ENCODE results near the gene TDRD9. TPM values are rescaled to one million over a fixed set of nuclear protein-coding genes. Genes with fewer than 3 reads are reported as not detected.

TDRD9 gene
- under 1 TPM in 1 of 2 donors, not detected in 1; 0.95 TPM for total RNA-seq

DNA sequence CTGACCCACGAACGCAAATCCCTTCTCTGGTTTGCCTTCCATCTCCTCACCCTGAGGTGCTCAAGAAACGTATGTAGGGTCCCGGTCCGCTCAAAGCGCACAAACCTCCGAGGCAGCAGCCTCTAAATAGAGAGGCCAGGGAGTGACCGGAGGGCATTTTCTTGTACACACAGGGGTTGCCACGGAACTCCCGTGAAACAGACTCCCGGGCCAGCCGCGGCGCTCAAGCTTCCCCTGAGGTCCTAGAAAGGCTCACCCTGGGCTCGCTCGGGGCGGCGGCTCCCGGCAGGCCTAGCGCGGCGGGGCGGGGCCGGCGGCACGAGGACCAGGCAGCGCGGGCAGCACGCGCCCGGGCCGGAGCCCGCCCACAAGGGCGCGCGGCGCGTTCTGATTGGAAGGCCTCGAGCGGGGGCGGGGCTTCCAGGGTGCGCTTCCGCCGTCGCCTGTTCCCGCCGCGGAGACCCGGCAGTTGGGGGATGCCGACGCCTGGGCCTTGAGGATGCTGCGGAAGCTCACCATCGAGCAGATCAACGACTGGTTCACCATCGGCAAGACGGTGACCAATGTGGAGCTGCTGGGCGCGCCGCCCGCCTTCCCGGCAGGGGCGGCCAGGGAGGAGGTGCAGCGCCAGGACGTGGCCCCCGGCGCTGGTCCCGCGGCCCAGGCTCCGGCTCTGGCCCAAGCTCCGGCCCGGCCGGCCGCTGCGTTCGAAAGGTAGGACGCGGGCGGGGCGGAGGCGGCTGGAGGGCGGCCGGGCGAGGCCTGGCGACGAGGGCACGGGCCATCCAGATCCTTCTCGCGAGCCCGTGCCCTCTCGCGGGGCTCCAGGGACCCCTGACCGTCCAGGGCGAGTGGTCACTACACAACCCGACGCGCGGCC, at the start of gene TDRD9:
Gene TDRD9 (plus strand): TSS at position 446 of the 880 bp plus-strand sequence. CDS start 54 bp downstream, at position 500.
- no peak within 1 kb of the TSS for H3K4me3 Mint-ChIP-seq
- ATAC-seq (replicated peaks): no peak

DNA sequence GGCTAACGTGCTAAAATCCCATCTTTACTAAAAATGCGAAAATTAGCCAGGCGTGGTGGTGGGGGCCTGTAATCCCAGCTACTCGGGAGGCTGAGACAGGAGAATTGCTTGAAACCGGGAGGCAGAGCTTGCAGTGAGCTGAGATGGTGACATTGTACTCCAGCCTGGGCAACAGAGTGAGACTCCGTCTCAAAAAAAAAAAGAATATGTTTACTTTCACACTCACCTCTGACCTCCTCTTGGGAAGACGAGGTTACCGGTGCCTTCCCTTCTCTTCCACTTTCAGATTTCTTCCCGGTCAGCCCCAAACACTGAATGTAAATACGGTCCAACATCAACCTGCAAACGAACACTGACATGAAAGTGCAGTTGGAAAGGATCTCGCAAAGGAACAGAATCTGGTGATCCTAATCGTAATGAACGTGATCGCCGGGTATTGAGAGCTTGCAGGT, 49.1 kb upstream of the TDRD9 start:
- no peak for ATAC-seq (replicated peaks)
- Mint-ChIP-seq H3K27ac (no peak overlapping the region), H3K4me3 (peak overlapping the region; percentile 59), H3K27me3 (no peaks in the 10 kb centered on the region), H3K4me1 (peaks cover 9% of the 10 kb centered on the region), H3K36me3 (ENCODE audit: low read depth) (no peaks in the 10 kb centered on the region), H3K9me3 (no peaks in the 10 kb centered on the region)

More for the DNA sequence above, at the start of gene TDRD9:
- Mint-ChIP-seq H3K9me3 (no peaks in the 10 kb centered on the region), H3K27me3 (peaks cover 4% of the 10 kb centered on the region), H3K27ac (no peak within 1 kb of the TSS), H3K4me1 (no peaks in the 10 kb centered on the region), H3K36me3 (ENCODE audit: low read depth) (no peaks in the 10 kb centered on the region)

- peak overlapping the region; percentile 59 for H3K4me3 Mint-ChIP-seq
- no peaks in the 10 kb centered on the region for H3K27me3 Mint-ChIP-seq
- H3K27ac Mint-ChIP-seq: no peak overlapping the region
- no peaks in the 10 kb centered on the region for H3K9me3 Mint-ChIP-seq
- no peaks in the 10 kb centered on the region for H3K36me3 Mint-ChIP-seq (ENCODE audit: low read depth)
- H3K4me1 Mint-ChIP-seq: peaks cover 8% of the 10 kb centered on the region
- ATAC-seq (replicated peaks): peak; percentile 55
Observed at GRCh38 chr14:103879570-103880347, 48.5 kb upstream of the TDRD9 start.

GRCh38 chr14:103880348-103881267, 47.6 kb upstream of the TDRD9 start:
- Mint-ChIP-seq H3K4me1 (peaks cover 4% of the 10 kb centered on the region), H3K9me3 (no peaks in the 10 kb centered on the region), H3K36me3 (ENCODE audit: low read depth) (no peaks in the 10 kb centered on the region), H3K4me3 (peak overlapping the region; percentile 59), H3K27me3 (no peaks in the 10 kb centered on the region), H3K27ac (no peak overlapping the region)
- no peak for ATAC-seq (replicated peaks)

- Mint-ChIP-seq H3K4me3 (peak overlapping the region; percentile 59), H3K36me3 (ENCODE audit: low read depth) (no peaks in the 10 kb centered on the region), H3K27me3 (no peaks in the 10 kb centered on the region), H3K4me1 (peaks cover 4% of the 10 kb centered on the region), H3K9me3 (no peaks in the 10 kb centered on the region), H3K27ac (no peak overlapping the region)
- ATAC-seq (replicated peaks): no peak
Observed at GRCh38 chr14:103881268-103882201, 46.7 kb upstream of the TDRD9 start.

DNA sequence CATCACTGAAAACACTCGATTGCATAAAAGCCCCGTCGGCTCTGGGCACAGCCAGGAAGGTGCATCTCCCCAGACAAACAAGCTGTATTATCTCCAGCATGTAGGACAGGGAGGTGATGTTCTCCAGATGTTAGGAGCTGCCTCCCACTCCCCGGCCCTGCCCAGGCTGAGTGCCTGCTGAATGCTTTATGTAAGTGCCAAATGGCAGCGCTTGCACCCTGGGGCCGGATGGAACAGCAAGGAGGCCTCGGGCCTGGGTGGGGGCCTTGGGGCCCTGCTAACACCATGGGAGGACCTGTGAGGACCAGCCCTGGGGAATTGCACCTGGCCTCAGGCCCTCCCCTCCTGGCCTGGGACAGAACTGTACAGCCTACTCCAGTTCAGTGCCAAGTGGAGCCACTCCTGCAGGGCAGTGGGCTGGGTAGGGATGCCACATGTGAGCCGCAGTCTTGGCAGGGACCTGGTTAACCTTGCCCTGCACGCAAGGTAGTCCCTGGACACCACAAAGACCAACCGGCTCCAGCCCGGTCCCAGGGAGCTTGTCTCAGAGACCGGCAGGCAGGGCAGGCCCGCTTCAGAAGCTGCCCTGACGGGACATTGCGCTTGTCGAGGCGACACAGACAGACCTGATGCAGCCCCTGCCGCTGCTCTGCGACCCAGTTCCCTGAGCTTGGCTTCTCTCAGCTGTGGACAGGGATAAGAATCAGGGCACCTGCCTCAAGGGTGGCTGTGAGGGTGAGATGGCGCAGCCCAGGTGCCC, 45.6 kb upstream of the TDRD9 start:
- no peak for ATAC-seq (replicated peaks)
- Mint-ChIP-seq H3K36me3 (ENCODE audit: low read depth) (no peaks in the 10 kb centered on the region), H3K4me1 (peaks cover 4% of the 10 kb centered on the region), H3K9me3 (no peaks in the 10 kb centered on the region), H3K4me3 (no peak overlapping the region), H3K27me3 (no peaks in the 10 kb centered on the region), H3K27ac (no peak overlapping the region)

DNA sequence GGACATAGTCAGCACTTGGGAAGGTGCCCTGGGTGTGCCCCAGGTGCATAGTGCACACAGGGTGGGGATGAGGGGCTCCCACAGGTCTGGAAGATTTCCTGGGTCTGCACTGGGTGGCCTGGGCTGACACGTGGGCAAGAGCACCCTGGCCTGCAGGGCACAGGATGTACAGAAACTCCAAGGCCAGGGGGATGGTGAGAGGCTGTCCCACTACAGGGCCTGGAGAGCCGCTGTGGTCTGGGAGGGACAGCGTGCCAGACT, 45.1 kb upstream of the TDRD9 start:
- Mint-ChIP-seq H3K36me3 (ENCODE audit: low read depth) (no peaks in the 10 kb centered on the region), H3K9me3 (no peaks in the 10 kb centered on the region), H3K27ac (no peak overlapping the region), H3K4me3 (no peak overlapping the region), H3K27me3 (no peaks in the 10 kb centered on the region), H3K4me1 (peaks cover 4% of the 10 kb centered on the region)
- ATAC-seq (replicated peaks): no peak

DNA sequence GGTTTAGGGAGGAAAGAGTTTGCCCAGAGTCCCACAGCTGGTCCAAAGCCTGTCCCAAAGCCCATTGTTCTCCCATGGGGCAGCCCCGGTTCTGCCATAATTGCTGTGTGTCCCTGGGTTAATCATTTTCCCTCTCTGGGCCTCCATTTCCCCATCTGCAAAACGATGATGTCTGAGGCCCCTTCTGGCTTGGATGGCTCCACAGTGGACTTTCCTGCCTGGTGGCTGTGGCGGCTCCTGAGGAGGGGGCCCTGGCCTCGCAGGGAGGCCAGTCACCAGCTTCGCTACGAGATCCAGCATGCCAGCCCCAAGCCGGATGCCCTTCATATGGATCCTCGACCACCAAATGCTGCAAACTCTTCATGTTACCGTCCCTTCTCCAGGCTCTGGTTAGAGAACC, 43.4 kb upstream of the TDRD9 start:
- no peaks in the 10 kb centered on the region for H3K9me3 Mint-ChIP-seq
- no peaks in the 10 kb centered on the region for H3K36me3 Mint-ChIP-seq (ENCODE audit: low read depth)
- no peak overlapping the region for H3K27ac Mint-ChIP-seq
- peaks cover 4% of the 10 kb centered on the region for H3K4me1 Mint-ChIP-seq
- no peak overlapping the region for H3K4me3 Mint-ChIP-seq
- no peaks in the 10 kb centered on the region for H3K27me3 Mint-ChIP-seq
- ATAC-seq (replicated peaks): no peak

DNA sequence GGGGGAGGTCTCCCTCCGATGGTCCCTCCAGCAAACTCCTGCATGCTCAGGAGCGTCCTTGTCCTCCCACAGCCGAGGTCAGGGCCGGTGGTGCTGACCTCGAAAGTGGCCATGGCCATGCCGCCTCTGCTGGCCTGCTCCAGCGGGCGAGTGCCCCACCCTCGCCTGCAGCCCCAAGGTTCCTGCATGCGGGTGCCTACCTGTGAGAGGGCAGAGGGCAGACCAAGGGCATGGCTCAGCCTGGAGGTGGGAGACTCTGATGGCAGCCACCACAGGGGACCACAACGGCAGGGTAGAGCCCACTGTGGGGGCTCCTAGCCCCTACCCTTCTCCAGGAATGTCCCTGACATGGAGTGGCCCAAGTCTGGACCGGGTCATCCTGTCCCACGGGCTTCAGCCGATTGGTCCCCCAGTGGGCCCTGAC, 42.7 kb upstream of the TDRD9 start:
- no peaks in the 10 kb centered on the region for H3K9me3 Mint-ChIP-seq
- no peak overlapping the region for H3K27ac Mint-ChIP-seq
- peaks cover 4% of the 10 kb centered on the region for H3K4me1 Mint-ChIP-seq
- H3K27me3 Mint-ChIP-seq: no peaks in the 10 kb centered on the region
- no peak overlapping the region for H3K4me3 Mint-ChIP-seq
- no peak for ATAC-seq (replicated peaks)
- no peaks in the 10 kb centered on the region for H3K36me3 Mint-ChIP-seq (ENCODE audit: low read depth)

DNA sequence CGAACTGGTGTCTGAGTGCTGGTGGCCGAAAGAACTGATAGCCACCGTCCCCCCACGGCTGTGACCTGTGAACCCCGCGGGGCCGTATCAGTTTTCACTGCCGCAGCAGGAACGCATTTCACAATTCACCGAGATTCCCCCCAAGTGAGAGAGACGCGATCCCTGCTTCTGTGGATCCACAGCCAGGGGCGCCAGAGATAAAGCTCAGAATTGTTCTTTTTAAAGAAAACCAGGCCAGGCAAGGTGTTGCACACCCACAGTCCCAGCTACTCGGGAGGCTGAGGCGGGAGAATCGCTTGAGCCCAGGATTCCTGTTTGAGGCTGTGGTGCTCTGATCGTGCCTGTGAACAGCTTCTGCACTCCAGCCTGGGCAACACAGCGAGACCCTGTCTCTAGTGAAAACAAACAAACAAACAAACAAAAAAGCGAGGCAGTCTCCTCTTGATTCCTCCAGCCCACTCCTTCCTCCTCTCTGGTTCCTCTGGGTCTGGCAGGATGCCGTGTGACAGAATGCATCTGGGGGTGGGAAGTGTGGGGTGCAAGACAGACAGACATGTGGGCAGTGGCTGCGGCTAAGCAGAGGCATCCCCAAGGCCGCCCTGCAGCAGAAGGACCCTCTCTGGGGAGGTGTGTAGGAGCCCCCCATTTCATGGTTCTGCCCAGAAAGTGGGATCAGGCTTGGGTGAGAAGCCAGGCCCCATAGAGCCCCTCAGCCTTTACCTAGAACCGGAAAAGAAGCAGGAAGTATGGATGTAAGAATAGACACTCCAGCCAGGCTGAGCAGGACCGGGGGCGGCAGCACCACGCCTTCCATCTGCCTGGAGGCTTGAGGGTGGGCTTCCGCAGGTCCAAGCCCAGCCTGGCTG, 41.7 kb upstream of the TDRD9 start:
- Mint-ChIP-seq H3K36me3 (ENCODE audit: low read depth) (no peaks in the 10 kb centered on the region), H3K27me3 (no peaks in the 10 kb centered on the region), H3K27ac (no peak overlapping the region), H3K9me3 (no peaks in the 10 kb centered on the region), H3K4me3 (no peak overlapping the region), H3K4me1 (no peaks in the 10 kb centered on the region)
- no peak for ATAC-seq (replicated peaks)

DNA sequence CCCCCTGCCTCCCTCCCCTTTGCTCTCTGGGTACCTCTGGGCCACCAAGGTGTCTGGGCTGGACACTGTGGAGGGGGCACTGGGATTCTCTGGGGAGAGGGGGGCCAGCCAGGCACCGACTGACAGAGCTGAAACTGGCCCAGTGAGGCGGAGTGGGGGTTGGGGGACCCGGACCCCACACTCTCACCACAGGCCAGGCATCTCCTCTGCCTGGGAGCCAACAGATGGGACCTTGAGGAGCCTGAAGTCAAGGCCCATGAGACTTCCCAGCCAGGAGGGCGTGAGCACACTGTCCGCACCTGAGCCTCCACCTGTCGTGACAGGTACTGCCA, 41.1 kb upstream of the TDRD9 start:
- H3K4me3 Mint-ChIP-seq: no peak overlapping the region
- H3K27ac Mint-ChIP-seq: no peak overlapping the region
- no peak for ATAC-seq (replicated peaks)
- H3K4me1 Mint-ChIP-seq: no peaks in the 10 kb centered on the region
- H3K27me3 Mint-ChIP-seq: no peaks in the 10 kb centered on the region
- no peaks in the 10 kb centered on the region for H3K36me3 Mint-ChIP-seq (ENCODE audit: low read depth)
- no peaks in the 10 kb centered on the region for H3K9me3 Mint-ChIP-seq

- no peak for ATAC-seq (replicated peaks)
- Mint-ChIP-seq H3K27me3 (no peaks in the 10 kb centered on the region), H3K4me3 (no peak overlapping the region), H3K4me1 (no peaks in the 10 kb centered on the region), H3K36me3 (ENCODE audit: low read depth) (no peaks in the 10 kb centered on the region), H3K27ac (peak overlapping the region; percentile 25), H3K9me3 (no peaks in the 10 kb centered on the region)
Observed at GRCh38 chr14:103887557-103888115, 40.6 kb upstream of the TDRD9 start.

All from activated T-helper 17 cell treated with anti-CD3 and anti-CD28 coated beads, Interleukin-2, amount 50 U/mL, for 72 hours (primary cell).